ENCODE results near the gene PRCP. TPM values are rescaled to one million over a fixed set of nuclear protein-coding genes. Genes with fewer than 3 reads are reported as not detected.

The PRCP gene
- total and polyA plus RNA-seq, 5 donors from 2014 or later, result 19.7 to 41.9 (median 27.9) TPM

- H3K9me3 Mint-ChIP-seq, result peaks cover 0 to 2% (median 0%) of the 10 kb centered on the region in 7 donors
- DNase-seq (no peak), ATAC-seq (ENCODE audit: low read depth in 2 of 2) (no peak)
- H3K9me3 ChIP-seq (ENCODE audit: control insufficient read depth in 2 of 2, low read length in 2 of 2), result no peaks in the 10 kb centered on the region
- H3K36me3 Mint-ChIP-seq, result no peaks in the 10 kb centered on the region
- H3K4me3 ChIP-seq (ENCODE audit: low read depth, low read length), result no peak overlapping the region
- peaks cover 6% of the 10 kb centered on the region for H3K27me3 Mint-ChIP-seq
- peak overlapping the region in 1 of 3 donors; percentile 87 for H3K27ac Mint-ChIP-seq
- no peaks in the 10 kb centered on the region for H3K27me3 ChIP-seq (ENCODE audit: control insufficient read depth, insufficient read depth, low read length)
- H3K4me1 Mint-ChIP-seq, result no peaks in the 10 kb centered on the region
- no peaks in the 10 kb centered on the region for H3K4me1 ChIP-seq (ENCODE audit: control insufficient read depth, insufficient read depth, low read length, poor library complexity, severe bottlenecking)
- H3K4me3 Mint-ChIP-seq, result no peak overlapping the region
- H3K27ac ChIP-seq (ENCODE audit: insufficient read depth, low read length, poor library complexity, severe bottlenecking), result no peak overlapping the region
- no peaks in the 10 kb centered on the region for H3K36me3 ChIP-seq (ENCODE audit: control insufficient read depth, insufficient read depth, low read length)
Measured at GRCh38 chr11:82790723-82791484, 109.3 kb downstream of the PRCP start.

GRCh38 chr11:82787981-82788380 is 112.2 kb downstream of the PRCP start:
- Histone ChIP-seq H3K9me3 (ENCODE audit: control insufficient read depth in 2 of 2, low read length in 2 of 2) (no peaks in the 10 kb centered on the region), H3K27ac (ENCODE audit: insufficient read depth, low read length, poor library complexity, severe bottlenecking) (no peak overlapping the region), H3K27me3 (ENCODE audit: control insufficient read depth, insufficient read depth, low read length) (no peaks in the 10 kb centered on the region), H3K4me1 (ENCODE audit: control insufficient read depth, insufficient read depth, low read length, poor library complexity, severe bottlenecking) (no peaks in the 10 kb centered on the region), H3K4me3 (ENCODE audit: low read depth, low read length) (no peak overlapping the region), H3K36me3 (ENCODE audit: control insufficient read depth, insufficient read depth, low read length) (no peaks in the 10 kb centered on the region)
- Mint-ChIP-seq H3K9me3 (peaks cover 0 to 3% (median 0%) of the 10 kb centered on the region in 7 donors), H3K4me1 (no peaks in the 10 kb centered on the region), H3K27ac (no peak overlapping the region), H3K27me3 (peaks cover 19% of the 10 kb centered on the region), H3K36me3 (no peaks in the 10 kb centered on the region), H3K4me3 (no peak overlapping the region)
- no peak for ATAC-seq (ENCODE audit: low read depth in 2 of 2)
- no peak for DNase-seq

- no peaks in the 10 kb centered on the region for H3K36me3 Mint-ChIP-seq
- no peak for ATAC-seq (ENCODE audit: low read depth in 2 of 2)
- no peaks in the 10 kb centered on the region for H3K36me3 ChIP-seq (ENCODE audit: control insufficient read depth, insufficient read depth, low read length)
- H3K27me3 ChIP-seq (ENCODE audit: control insufficient read depth, insufficient read depth, low read length), result no peaks in the 10 kb centered on the region
- no peaks in the 10 kb centered on the region for H3K4me1 Mint-ChIP-seq
- H3K4me3 ChIP-seq (ENCODE audit: low read depth, low read length), result no peak overlapping the region
- no peak overlapping the region for H3K4me3 Mint-ChIP-seq
- H3K27ac Mint-ChIP-seq, result no peak overlapping the region
- peaks cover 0 to 6% (median 2%) of the 10 kb centered on the region in 7 donors for H3K9me3 Mint-ChIP-seq
- no peak for DNase-seq
- H3K27me3 Mint-ChIP-seq, result peaks cover 23% of the 10 kb centered on the region
- H3K27ac ChIP-seq (ENCODE audit: insufficient read depth, low read length, poor library complexity, severe bottlenecking), result no peak overlapping the region
- no peaks in the 10 kb centered on the region for H3K9me3 ChIP-seq (ENCODE audit: control insufficient read depth in 2 of 2, low read length in 2 of 2)
- no peaks in the 10 kb centered on the region for H3K4me1 ChIP-seq (ENCODE audit: control insufficient read depth, insufficient read depth, low read length, poor library complexity, severe bottlenecking)
Measured at GRCh38 chr11:82786836-82787235, 113.4 kb downstream of the PRCP start.

- H3K4me1 ChIP-seq (ENCODE audit: control insufficient read depth, insufficient read depth, low read length, poor library complexity, severe bottlenecking), result no peaks in the 10 kb centered on the region
- Mint-ChIP-seq H3K36me3 (no peaks in the 10 kb centered on the region), H3K27me3 (peaks cover 23% of the 10 kb centered on the region), H3K4me3 (no peak overlapping the region), H3K4me1 (no peaks in the 10 kb centered on the region), H3K9me3 (peaks cover 0 to 7% (median 3%) of the 10 kb centered on the region in 7 donors), H3K27ac (no peak overlapping the region)
- no peaks in the 10 kb centered on the region for H3K27me3 ChIP-seq (ENCODE audit: control insufficient read depth, insufficient read depth, low read length)
- H3K36me3 ChIP-seq (ENCODE audit: control insufficient read depth, insufficient read depth, low read length), result no peaks in the 10 kb centered on the region
- H3K4me3 ChIP-seq (ENCODE audit: low read depth, low read length), result no peak overlapping the region
- ATAC-seq (ENCODE audit: low read depth in 2 of 2), result no peak
- H3K9me3 ChIP-seq (ENCODE audit: control insufficient read depth in 2 of 2, low read length in 2 of 2), result no peaks in the 10 kb centered on the region
- H3K27ac ChIP-seq (ENCODE audit: insufficient read depth, low read length, poor library complexity, severe bottlenecking), result no peak overlapping the region
- DNase-seq, result no peak
Measured at GRCh38 chr11:82786001-82786400, 114.2 kb downstream of the PRCP start.

- DNase-seq, result no peak
- no peak overlapping the region for H3K4me3 Mint-ChIP-seq
- Histone ChIP-seq H3K27me3 (ENCODE audit: control insufficient read depth, insufficient read depth, low read length) (no peaks in the 10 kb centered on the region), H3K4me3 (ENCODE audit: low read depth, low read length) (no peak overlapping the region), H3K27ac (ENCODE audit: insufficient read depth, low read length, poor library complexity, severe bottlenecking) (no peak overlapping the region), H3K9me3 (ENCODE audit: control insufficient read depth in 2 of 2, low read length in 2 of 2) (no peaks in the 10 kb centered on the region), H3K36me3 (ENCODE audit: control insufficient read depth, insufficient read depth, low read length) (no peaks in the 10 kb centered on the region), H3K4me1 (ENCODE audit: control insufficient read depth, insufficient read depth, low read length, poor library complexity, severe bottlenecking) (no peaks in the 10 kb centered on the region)
- H3K36me3 Mint-ChIP-seq, result no peaks in the 10 kb centered on the region
- ATAC-seq (ENCODE audit: low read depth in 2 of 2), result no peak
- peaks cover 18% of the 10 kb centered on the region for H3K27me3 Mint-ChIP-seq
- peaks cover 0 to 8% (median 5%) of the 10 kb centered on the region in 7 donors for H3K9me3 Mint-ChIP-seq
- H3K27ac Mint-ChIP-seq, result no peak overlapping the region
- H3K4me1 Mint-ChIP-seq, result no peaks in the 10 kb centered on the region
Measured at GRCh38 chr11:82782825-82783374, 117.3 kb downstream of the PRCP start.

- Mint-ChIP-seq H3K27ac (no peak overlapping the region), H3K27me3 (peaks cover 8% of the 10 kb centered on the region), H3K36me3 (no peaks in the 10 kb centered on the region), H3K4me1 (no peaks in the 10 kb centered on the region), H3K4me3 (no peak overlapping the region), H3K9me3 (peaks cover 0 to 28% (median 8%) of the 10 kb centered on the region in 7 donors)
- no peak for DNase-seq
- H3K27ac ChIP-seq (ENCODE audit: insufficient read depth, low read length, poor library complexity, severe bottlenecking), result no peak overlapping the region
- peaks cover 0 to 11% of the 10 kb centered on the region in 2 experiments for H3K9me3 ChIP-seq (ENCODE audit: control insufficient read depth in 2 of 2, low read length in 2 of 2)
- no peaks in the 10 kb centered on the region for H3K27me3 ChIP-seq (ENCODE audit: control insufficient read depth, insufficient read depth, low read length)
- no peak for ATAC-seq (ENCODE audit: low read depth in 2 of 2)
- no peaks in the 10 kb centered on the region for H3K36me3 ChIP-seq (ENCODE audit: control insufficient read depth, insufficient read depth, low read length)
- H3K4me1 ChIP-seq (ENCODE audit: control insufficient read depth, insufficient read depth, low read length, poor library complexity, severe bottlenecking), result no peaks in the 10 kb centered on the region
- no peak overlapping the region for H3K4me3 ChIP-seq (ENCODE audit: low read depth, low read length)
Measured at GRCh38 chr11:82778776-82779175, 121.5 kb downstream of the PRCP start.

GRCh38 chr11:82776377-82776776 is 123.9 kb downstream of the PRCP start:
- no peak for ATAC-seq (ENCODE audit: low read depth in 2 of 2)
- H3K4me3 Mint-ChIP-seq, result no peak overlapping the region
- Histone ChIP-seq H3K36me3 (ENCODE audit: control insufficient read depth, insufficient read depth, low read length) (no peaks in the 10 kb centered on the region), H3K27ac (ENCODE audit: insufficient read depth, low read length, poor library complexity, severe bottlenecking) (no peak overlapping the region), H3K4me3 (ENCODE audit: low read depth, low read length) (no peak overlapping the region), H3K27me3 (ENCODE audit: control insufficient read depth, insufficient read depth, low read length) (no peaks in the 10 kb centered on the region), H3K4me1 (ENCODE audit: control insufficient read depth, insufficient read depth, low read length, poor library complexity, severe bottlenecking) (no peaks in the 10 kb centered on the region), H3K9me3 (ENCODE audit: control insufficient read depth in 2 of 2, low read length in 2 of 2) (peaks cover 0 to 11% of the 10 kb centered on the region in 2 experiments)
- H3K9me3 Mint-ChIP-seq, result peaks cover 0 to 22% (median 4%) of the 10 kb centered on the region in 7 donors
- DNase-seq, result no peak
- H3K27ac Mint-ChIP-seq, result no peak overlapping the region
- H3K27me3 Mint-ChIP-seq, result no peaks in the 10 kb centered on the region
- no peaks in the 10 kb centered on the region for H3K36me3 Mint-ChIP-seq
- H3K4me1 Mint-ChIP-seq, result no peaks in the 10 kb centered on the region
